H1 (cell line): ENCODE measurements around the gene LEKR1. TPM values are rescaled to one million over a fixed set of nuclear protein-coding genes. Genes with fewer than 3 reads are reported as not detected.

Experiments
- CTCF ChIA-PET: fragments of 300-600 bp; sonication (Branson Sonifier 250); formaldehyde crosslinking; loops from one replicate; lab custom pipeline; 2021; ENCODE audit not compliant: partially characterized antibody; lab: Charles Lee
- POLR2A ChIA-PET: fragments of 300-600 bp; sonication (Branson Sonifier 250); formaldehyde crosslinking; loops from one replicate; lab custom pipeline; 2021; ENCODE audit warnings: inconsistent platforms; ENCODE audit not compliant: partially characterized antibody; lab: Charles Lee
- DNase-seq, 2 experiments: peaks; one replicate each; pipeline versions ENCODE4 v3.0.0 to v3.0.0-alpha.2; 2010 to 2022; ENCODE audit warnings: low spot score in 2 of 2, low read depth in 1 of 2, mixed read lengths in 1 of 2
- FAIRE-seq: peaks from 2 replicates; lab custom pipeline; 2011; peaks lifted over from hg19 to GRCh38; lab: Jason Lieb, UNC
- H2AFZ ChIP-seq: 2 replicates; pipeline ENCODE4 v1.8.1; 2012; ENCODE audit warnings: low read length, inconsistent platforms
- H2AK5ac ChIP-seq: 2 replicates; pipeline ENCODE4 v1.6.1; 2013; ENCODE audit warnings: low read depth, low read length
- H2BK120ac ChIP-seq: replicated peaks from 2 replicates; pipeline ENCODE3; 2013; ENCODE audit warnings: low read depth, low read length, inconsistent platforms
- H2BK12ac ChIP-seq: 2 replicates; pipeline ENCODE4 v1.6.1; 2013; ENCODE audit warnings: low read depth, low read length
- H2BK15ac ChIP-seq: 2 replicates; pipeline ENCODE4 v1.6.1; 2013; ENCODE audit warnings: low read length
- H2BK20ac ChIP-seq: 2 replicates; pipeline ENCODE4 v1.6.1; 2013; ENCODE audit warnings: low read length
- H2BK5ac ChIP-seq: 2 replicates; pipeline ENCODE4 v1.6.1; 2013; ENCODE audit warnings: low read depth, low read length
- H3K14ac ChIP-seq: 2 replicates; pipeline ENCODE4 v1.6.1; 2013; ENCODE audit warnings: inconsistent platforms; ENCODE audit not compliant: insufficient read length
- H3K18ac ChIP-seq: 2 replicates; pipeline ENCODE4 v1.6.1; 2013; ENCODE audit warnings: low read length; ENCODE audit errors: extremely low read depth
- H3K23ac ChIP-seq: 2 replicates; pipeline ENCODE4 v1.6.1; 2013; ENCODE audit warnings: inconsistent platforms; ENCODE audit not compliant: insufficient read length
- H3K23me2 ChIP-seq: 2 replicates; pipeline ENCODE4 v1.6.1; 2013; ENCODE audit warnings: low read depth, low read length
- H3K27ac ChIP-seq: 2 replicates; pipeline ENCODE4 v1.6.1; 2011; ENCODE audit warnings: low read depth, low read length, inconsistent platforms
- H3K27me3 ChIP-seq, 4 experiments: replicated peaks in 1 of 4; 1 replicate in 1 of 4; 2 replicates in 3 of 4; pipeline versions ENCODE4 v1.6.1 to v1.8.1; 2011 to 2013; ENCODE audit warnings: low read length in 3 of 4, mild to moderate bottlenecking in 3 of 4, inconsistent platforms in 2 of 4, mixed read lengths in 2 of 4, moderate library complexity in 1 of 4; ENCODE audit not compliant: control insufficient read depth in 3 of 4, insufficient read depth in 3 of 4; ENCODE audit errors: extremely low read depth in 1 of 4
- H3K36me3 ChIP-seq, 4 experiments: 2 replicates each; pipeline versions ENCODE4 v1.6.1 to v1.8.1; 2011 to 2013; ENCODE audit warnings: mild to moderate bottlenecking in 4 of 4, low read length in 3 of 4, moderate library complexity in 2 of 4, control low read depth in 1 of 4, inconsistent platforms in 1 of 4; ENCODE audit not compliant: insufficient read depth in 4 of 4, control insufficient read depth in 2 of 4
- H3K4ac ChIP-seq: replicated peaks from 2 replicates; pipeline ENCODE3; 2013; ENCODE audit warnings: low read length, low read depth, mixed read lengths, inconsistent platforms; ENCODE audit not compliant: insufficient read length
- H3K4me1 ChIP-seq, 4 experiments: replicated peaks in 1 of 4; 1 replicate in 1 of 4; 2 replicates in 3 of 4; pipeline versions ENCODE4 v1.6.1 to v1.8.1; 2011 to 2013; ENCODE audit warnings: low read length in 3 of 4, inconsistent platforms in 2 of 4, mixed read lengths in 1 of 4; ENCODE audit not compliant: insufficient read depth in 4 of 4, control insufficient read depth in 3 of 4
- H3K4me2 ChIP-seq, 2 experiments: 2 replicates each; pipeline versions ENCODE4 v1.6.1 to v1.8.1; 2011 to 2013; ENCODE audit warnings: low read depth in 2 of 2, low read length in 2 of 2, control low read depth in 1 of 2, inconsistent platforms in 1 of 2, mild to moderate bottlenecking in 1 of 2; ENCODE audit not compliant: insufficient read depth in 1 of 2
- H3K4me3 ChIP-seq, 4 experiments: fragments of 200-600, 300-600 bp in 1 of 4; sonication (generic), shearing (Covaris generic), sonication (Bioruptor Twin) in 1 of 4; 2 replicates each; pipeline versions ENCODE4 v1.5.1 to v1.8.1; 2011 to 2016; ENCODE audit warnings: low read length in 4 of 4, low read depth in 3 of 4, control low read depth in 2 of 4, inconsistent platforms in 2 of 4, mild to moderate bottlenecking in 2 of 4, mixed read lengths in 1 of 4, moderate library complexity in 1 of 4; ENCODE audit not compliant: insufficient read depth in 2 of 4; ENCODE audit errors: extremely low read depth in 1 of 4
- H3K56ac ChIP-seq: replicated peaks from 2 replicates; pipeline ENCODE3; 2013; ENCODE audit warnings: low read depth, mild to moderate bottlenecking, mixed read lengths, low read length, inconsistent platforms; ENCODE audit not compliant: insufficient read length
- H3K79me1 ChIP-seq: 2 replicates; pipeline ENCODE4 v1.6.1; 2013; ENCODE audit warnings: low read depth, low read length, control low read depth
- H3K79me2 ChIP-seq, 2 experiments: 2 replicates each; pipeline versions ENCODE4 v1.6.1 to v1.8.1; 2012 to 2013; ENCODE audit warnings: low read length in 2 of 2, mild to moderate bottlenecking in 2 of 2, inconsistent platforms in 1 of 2; ENCODE audit not compliant: insufficient read depth in 2 of 2, control insufficient read depth in 1 of 2
- H3K9ac ChIP-seq, 4 experiments: replicated peaks in 1 of 4; 1 replicate in 1 of 4; 2 replicates in 3 of 4; pipeline versions ENCODE4 v1.6.1 to v1.8.1; 2011 to 2013; ENCODE audit warnings: low read depth in 3 of 4, low read length in 3 of 4, control low read depth in 2 of 4, mild to moderate bottlenecking in 2 of 4, moderate library complexity in 2 of 4, inconsistent platforms in 1 of 4; ENCODE audit errors: extremely low read depth in 1 of 4
- H3K9me3 ChIP-seq, 2 experiments: 2 replicates each; pipeline versions ENCODE4 v1.6.1 to v1.8.1; 2012 to 2013; ENCODE audit warnings: mild to moderate bottlenecking in 2 of 2, moderate library complexity in 2 of 2, control low read depth in 1 of 2, inconsistent platforms in 1 of 2, low read depth in 1 of 2, low read length in 1 of 2, mixed read lengths in 1 of 2; ENCODE audit not compliant: insufficient read depth in 2 of 2
- H4K20me1 ChIP-seq, 2 experiments: replicated peaks in 1 of 2; 2 replicates each; pipeline versions ENCODE3 to v1.8.1; 2011 to 2013; ENCODE audit warnings: inconsistent platforms in 2 of 2, low read length in 2 of 2, mild to moderate bottlenecking in 1 of 2; ENCODE audit not compliant: insufficient read depth in 2 of 2, control insufficient read depth in 1 of 2
- H4K5ac ChIP-seq: 2 replicates; pipeline ENCODE4 v1.6.1; 2013; ENCODE audit warnings: low read length, low read depth, mixed read lengths, inconsistent platforms; ENCODE audit not compliant: insufficient read length
- H4K8ac ChIP-seq: 2 replicates; pipeline ENCODE4 v1.8.0; 2013; ENCODE audit warnings: mild to moderate bottlenecking, moderate library complexity, low read length, inconsistent platforms; ENCODE audit not compliant: insufficient read depth; ENCODE audit errors: extremely low read depth
- H4K91ac ChIP-seq: replicated peaks from 2 replicates; pipeline ENCODE3; 2013; ENCODE audit warnings: low read length, mixed read lengths, inconsistent platforms; ENCODE audit not compliant: insufficient read length
- CBX5 ChIP-seq: fragments of 300-800, 300-1000 bp; sonication (generic); IDR thresholded peaks from 2 replicates; pipeline ENCODE4 v1.7.1; 2016; ENCODE audit warnings: antibody characterized with exemption, low read length, low read depth
- POLR2AphosphoS5 ChIP-seq: IDR thresholded peaks from 2 replicates; pipeline ENCODE4 v1.6.1; 2011; ENCODE audit warnings: low read depth, low read length
- WGBS, 2 experiments: shearing (Covaris generic) in 1 of 2; methylation state at CpG; one replicate each; pipeline versions ENCODE4 v1.1.6 to v1.1.7; 2013 to 2015; ENCODE audit warnings: low lambda C conversion rate in 2 of 2, mixed read lengths in 2 of 2, inconsistent platforms in 1 of 2, low coverage in 1 of 2, missing lambda C conversion rate in 1 of 2; ENCODE audit not compliant: insufficient replicate concordance in 2 of 2, insufficient coverage in 1 of 2, insufficient read length in 1 of 2; ENCODE audit errors: extremely low coverage in 1 of 2, missing lambda C conversion rate in 1 of 2; 5-methylcytosine and 5-hydroxymethylcytosine counted together
- polyA plus RNA-seq, 7 experiments: library from polyadenylated mRNA; depleted of rRNA in 3 of 7; stranded (reverse) in 5 of 7; unstranded in 2 of 7; fragments of >200 nt in 5 of 7; fragments of 200-250 nt in 2 of 7; gene quantifications; 1 replicate in 5 of 7; 2 replicates in 1 of 7; 4 replicates in 1 of 7; pipeline versions ENCODE4 v1.2.1 to v1.2.3, GENCODE V29; 2011 to 2013; ENCODE audit warnings: missing spikeins in 2 of 7, mixed read lengths in 2 of 7
- total RNA-seq: library from RNA; stranded (reverse); fragmentation: NEBNext Ultra II Directional; extraction: Animal tissue kit (Norgen Biotek cat#: 25700); gene quantifications from 2 replicates; pipeline ENCODE4 v1.2.1, GENCODE V29; 2021

LEKR1 gene
- total and polyA plus RNA-seq, 2 of the 8 experiments (the other 6 are each of a cell fraction or from before 2014, with no cell fraction given) = 0.08 TPM; not detected in 1

GRCh38 chr3:156975721-156976120 lies 149.6 kb downstream of the LEKR1 start:
- Histone ChIP-seq H2AK5ac (no peak overlapping the region), H3K27ac (no peak overlapping the region), H3K36me3 (no peaks in the 10 kb centered on the region), H4K8ac (no peak overlapping the region), H3K9me3 (no peaks in the 10 kb centered on the region), H4K5ac (no peak overlapping the region), H4K91ac (no peak overlapping the region), H4K20me1 (no peaks in the 10 kb centered on the region), H2BK12ac (no peak overlapping the region), H3K4me3 (no peak overlapping the region), H3K4me2 (no peak overlapping the region), H3K14ac (no peak overlapping the region), H3K79me2 (no peaks in the 10 kb centered on the region), H3K9ac (no peak overlapping the region), H3K79me1 (no peaks in the 10 kb centered on the region), H3K18ac (no peak overlapping the region), H2BK5ac (no peak overlapping the region), H3K56ac (no peak overlapping the region), H2BK120ac (no peak overlapping the region), H3K23me2 (no peaks in the 10 kb centered on the region), H3K4me1 (peaks cover 0 to 4% (median 0%) of the 10 kb centered on the region in 4 experiments; a peak in 2 of 7 replicates), H3K27me3 (no peaks in the 10 kb centered on the region), H3K23ac (no peak overlapping the region), H2BK20ac (no peak overlapping the region), H3K4ac (no peak overlapping the region), H2AFZ (no peak overlapping the region), H2BK15ac (no peak overlapping the region)
- CTCF ChIA-PET = interaction anchor here (0.6 to 1.2 kb wide), 5 partner anchors 7 to 835 kb away, joined by 3 read pairs; no protein-coding TSS in a partner anchor
- DNase-seq (no peak), FAIRE-seq (no peak)
- WGBS, 2 experiments = 88% methylated on average over 1 of the region's 1 CpG; no CpG with 5 or more reads in 1 of the 2 experiments
- POLR2A ChIA-PET = interaction anchor here (0.7 kb wide), 1 partner anchor 448 kb away, joined by 3 read pairs; no protein-coding TSS in a partner anchor
- TF ChIP-seq CBX5 = no peak
- TF ChIP-seq POLR2AphosphoS5 = no peak
